Muscle layer of colon (tissue), 2 donors: ENCODE data around the gene KCNK13.

Experiments used
- H3K27ac ChIP-seq: one replicate; pipeline ENCODE4 v1.7.0; 2013; ENCODE audit warnings: low read depth, mild to moderate bottlenecking, low read length, moderate library complexity
- H3K27me3 ChIP-seq, 2 donors: one replicate each; pipeline ENCODE4 v1.7.0; 2013; ENCODE audit warnings: low read length in 2 of 2, mild to moderate bottlenecking in 2 of 2; ENCODE audit not compliant: insufficient read depth in 2 of 2, control insufficient read depth in 1 of 2
- H3K36me3 ChIP-seq: one replicate; pipeline ENCODE4 v1.7.0; 2013; ENCODE audit warnings: mild to moderate bottlenecking, low read length; ENCODE audit not compliant: insufficient read depth
- H3K4me1 ChIP-seq: one replicate; pipeline ENCODE4 v1.7.0; 2013; ENCODE audit warnings: mild to moderate bottlenecking, low read length; ENCODE audit not compliant: insufficient read depth
- H3K4me3 ChIP-seq, 2 donors: one replicate each; pipeline ENCODE4 v1.7.0; 2013; ENCODE audit warnings: low read length in 2 of 2, low read depth in 1 of 2, mild to moderate bottlenecking in 1 of 2, moderate library complexity in 1 of 2
- H3K9ac ChIP-seq: one replicate; pipeline ENCODE4 v1.7.0; 2013; ENCODE audit warnings: low read length
- H3K9me3 ChIP-seq: one replicate; pipeline ENCODE4 v1.7.0; 2013; ENCODE audit warnings: mild to moderate bottlenecking, low read length
- donor health status: abdominal sarcoma.
- donor health status: Adenocarcinoma of cecum.

KCNK13 gene

GRCh38 chr14:90140298-90140955, 78.6 kb downstream of the KCNK13 start:
- H3K9ac ChIP-seq, result no peak overlapping the region
- no peak overlapping the region for H3K27ac ChIP-seq
- H3K4me1 ChIP-seq, result no peaks in the 10 kb centered on the region
- no peaks in the 10 kb centered on the region for H3K36me3 ChIP-seq
- no peaks in the 10 kb centered on the region for H3K9me3 ChIP-seq
- H3K4me3 ChIP-seq, result no peak overlapping the region
- peaks cover 0 to 4% of the 10 kb centered on the region in 2 donors for H3K27me3 ChIP-seq

- Histone ChIP-seq H3K9ac (no peak overlapping the region), H3K9me3 (no peaks in the 10 kb centered on the region), H3K36me3 (no peaks in the 10 kb centered on the region), H3K27me3 (peaks cover 0 to 4% of the 10 kb centered on the region in 2 donors), H3K4me3 (no peak overlapping the region), H3K27ac (no peak overlapping the region), H3K4me1 (no peaks in the 10 kb centered on the region)
These were observed 79.1 kb downstream of the KCNK13 start for GRCh38 chr14:90140956-90141316.

- no peaks in the 10 kb centered on the region for H3K27me3 ChIP-seq
- H3K27ac ChIP-seq, result no peak overlapping the region
- no peaks in the 10 kb centered on the region for H3K9me3 ChIP-seq
- no peaks in the 10 kb centered on the region for H3K4me1 ChIP-seq
- no peaks in the 10 kb centered on the region for H3K36me3 ChIP-seq
- H3K4me3 ChIP-seq, result no peak overlapping the region
- H3K9ac ChIP-seq, result no peak overlapping the region
These were observed 91.6 kb downstream of the KCNK13 start for GRCh38 chr14:90153429-90153828.

- H3K36me3 ChIP-seq, result no peaks in the 10 kb centered on the region
- H3K27ac ChIP-seq, result no peak overlapping the region
- no peak overlapping the region for H3K4me3 ChIP-seq
- H3K9me3 ChIP-seq, result no peaks in the 10 kb centered on the region
- no peaks in the 10 kb centered on the region for H3K27me3 ChIP-seq
- no peak overlapping the region for H3K9ac ChIP-seq
- H3K4me1 ChIP-seq, result peaks cover 5% of the 10 kb centered on the region
These were observed 92.3 kb downstream of the KCNK13 start for GRCh38 chr14:90154110-90154509.

GRCh38 chr14:90159146-90159545, 97.4 kb downstream of the KCNK13 start:
- Histone ChIP-seq H3K4me3 (no peak overlapping the region), H3K27ac (no peak overlapping the region), H3K9me3 (no peaks in the 10 kb centered on the region), H3K36me3 (no peaks in the 10 kb centered on the region), H3K27me3 (no peaks in the 10 kb centered on the region), H3K4me1 (peaks cover 10% of the 10 kb centered on the region), H3K9ac (no peak overlapping the region)

GRCh38 chr14:90159688-90160087, 97.9 kb downstream of the KCNK13 start:
- Histone ChIP-seq H3K9ac (no peak overlapping the region), H3K4me1 (peaks cover 10% of the 10 kb centered on the region), H3K27me3 (no peaks in the 10 kb centered on the region), H3K36me3 (no peaks in the 10 kb centered on the region), H3K4me3 (no peak overlapping the region), H3K9me3 (no peaks in the 10 kb centered on the region), H3K27ac (no peak overlapping the region)

GRCh38 chr14:90161129-90161528, 99.3 kb downstream of the KCNK13 start:
- Histone ChIP-seq H3K9me3 (no peaks in the 10 kb centered on the region), H3K4me3 (no peak overlapping the region), H3K36me3 (no peaks in the 10 kb centered on the region), H3K27ac (no peak overlapping the region), H3K27me3 (no peaks in the 10 kb centered on the region), H3K9ac (no peak overlapping the region), H3K4me1 (peaks cover 10% of the 10 kb centered on the region)

- H3K4me1 ChIP-seq, result no peaks in the 10 kb centered on the region
- H3K36me3 ChIP-seq, result no peaks in the 10 kb centered on the region
- no peaks in the 10 kb centered on the region for H3K27me3 ChIP-seq
- H3K9me3 ChIP-seq, result no peaks in the 10 kb centered on the region
- no peak overlapping the region for H3K9ac ChIP-seq
- H3K27ac ChIP-seq, result no peak overlapping the region
- no peak overlapping the region for H3K4me3 ChIP-seq
These were observed 106.8 kb downstream of the KCNK13 start for GRCh38 chr14:90168425-90169105.

GRCh38 chr14:90175631-90176030, 113.8 kb downstream of the KCNK13 start:
- Histone ChIP-seq H3K9me3 (no peaks in the 10 kb centered on the region), H3K4me3 (no peak overlapping the region), H3K4me1 (peaks cover 11% of the 10 kb centered on the region), H3K27me3 (no peaks in the 10 kb centered on the region), H3K27ac (no peak overlapping the region), H3K36me3 (no peaks in the 10 kb centered on the region), H3K9ac (no peak overlapping the region)

- Histone ChIP-seq H3K27ac (no peak overlapping the region), H3K9me3 (no peaks in the 10 kb centered on the region), H3K4me1 (peaks cover 11% of the 10 kb centered on the region), H3K4me3 (no peak overlapping the region), H3K27me3 (no peaks in the 10 kb centered on the region), H3K36me3 (no peaks in the 10 kb centered on the region), H3K9ac (no peak overlapping the region)
These were observed 115.9 kb downstream of the KCNK13 start for GRCh38 chr14:90177539-90178189.

GRCh38 chr14:90179357-90179756, 117.6 kb downstream of the KCNK13 start:
- H3K4me1 ChIP-seq, result peaks cover 11% of the 10 kb centered on the region
- H3K9me3 ChIP-seq, result no peaks in the 10 kb centered on the region
- no peak overlapping the region for H3K4me3 ChIP-seq
- H3K27ac ChIP-seq, result no peak overlapping the region
- H3K9ac ChIP-seq, result no peak overlapping the region
- no peaks in the 10 kb centered on the region for H3K36me3 ChIP-seq
- H3K27me3 ChIP-seq, result no peaks in the 10 kb centered on the region
